Fibroblast of the aortic adventitia (primary cell): ENCODE measurements around the gene MYBPHL. TPM values are rescaled to one million over a fixed set of nuclear protein-coding genes. Genes with fewer than 3 reads are reported as not detected.

ENCODE experiments used
- DNase-seq: peaks from one replicate; pipeline ENCODE4 v3.0.0-alpha.2; 2010; ENCODE audit warnings: low read depth
- H3K4me3 ChIP-seq: 2 replicates; pipeline ENCODE4 v1.5.1; 2011; ENCODE audit warnings: low read depth, mild to moderate bottlenecking, control low read depth, low read length, moderate library complexity
- CTCF ChIP-seq: IDR thresholded peaks from 2 replicates; pipeline ENCODE4 v1.5.1; 2011; ENCODE audit warnings: mild to moderate bottlenecking, low read length, control low read depth, inconsistent platforms; ENCODE audit not compliant: insufficient read depth
- total RNA-seq: library from RNA; depleted of rRNA; stranded (reverse); fragments of >200 nt; gene quantifications from 2 replicates; pipeline ENCODE4 v1.2.3, GENCODE V29; 2012; ENCODE audit warnings: low replicate concordance

Gene MYBPHL
- total RNA-seq, 1 donor, result not detected

DNA sequence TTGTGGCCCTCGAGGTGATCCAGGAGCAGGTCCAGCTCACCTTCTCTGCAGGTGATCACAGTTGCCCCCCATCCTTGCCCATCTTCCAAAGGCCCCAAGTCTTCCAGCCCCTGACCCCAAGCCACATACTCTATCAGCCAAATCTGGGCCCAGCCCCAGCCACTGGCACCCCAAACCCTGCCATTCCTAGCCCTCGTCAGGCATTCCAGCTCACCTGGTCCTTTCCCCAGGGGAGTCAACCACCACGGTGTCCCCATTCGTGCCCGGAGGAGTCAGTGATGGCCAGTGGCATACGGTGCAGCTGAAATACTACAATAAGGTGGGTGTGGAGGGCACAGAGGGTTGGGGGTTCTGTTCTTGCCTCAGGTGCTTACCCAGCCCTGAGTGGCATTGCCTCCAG is 45.2 kb downstream of the MYBPHL start:
- DNase-seq, result no peak
- no peak overlapping the region for H3K4me3 ChIP-seq
- TF ChIP-seq CTCF, result no peak

- no peak overlapping the region for H3K4me3 ChIP-seq
- TF ChIP-seq CTCF, result no peak
- DNase-seq, result no peak
These were observed 45.8 kb downstream of the MYBPHL start for GRCh38 chr1:109261006-109261405.

- TF ChIP-seq CTCF, result no peak
- DNase-seq, result no peak
- no peak overlapping the region for H3K4me3 ChIP-seq
These were observed 46.9 kb downstream of the MYBPHL start for GRCh38 chr1:109259674-109260557.

DNA sequence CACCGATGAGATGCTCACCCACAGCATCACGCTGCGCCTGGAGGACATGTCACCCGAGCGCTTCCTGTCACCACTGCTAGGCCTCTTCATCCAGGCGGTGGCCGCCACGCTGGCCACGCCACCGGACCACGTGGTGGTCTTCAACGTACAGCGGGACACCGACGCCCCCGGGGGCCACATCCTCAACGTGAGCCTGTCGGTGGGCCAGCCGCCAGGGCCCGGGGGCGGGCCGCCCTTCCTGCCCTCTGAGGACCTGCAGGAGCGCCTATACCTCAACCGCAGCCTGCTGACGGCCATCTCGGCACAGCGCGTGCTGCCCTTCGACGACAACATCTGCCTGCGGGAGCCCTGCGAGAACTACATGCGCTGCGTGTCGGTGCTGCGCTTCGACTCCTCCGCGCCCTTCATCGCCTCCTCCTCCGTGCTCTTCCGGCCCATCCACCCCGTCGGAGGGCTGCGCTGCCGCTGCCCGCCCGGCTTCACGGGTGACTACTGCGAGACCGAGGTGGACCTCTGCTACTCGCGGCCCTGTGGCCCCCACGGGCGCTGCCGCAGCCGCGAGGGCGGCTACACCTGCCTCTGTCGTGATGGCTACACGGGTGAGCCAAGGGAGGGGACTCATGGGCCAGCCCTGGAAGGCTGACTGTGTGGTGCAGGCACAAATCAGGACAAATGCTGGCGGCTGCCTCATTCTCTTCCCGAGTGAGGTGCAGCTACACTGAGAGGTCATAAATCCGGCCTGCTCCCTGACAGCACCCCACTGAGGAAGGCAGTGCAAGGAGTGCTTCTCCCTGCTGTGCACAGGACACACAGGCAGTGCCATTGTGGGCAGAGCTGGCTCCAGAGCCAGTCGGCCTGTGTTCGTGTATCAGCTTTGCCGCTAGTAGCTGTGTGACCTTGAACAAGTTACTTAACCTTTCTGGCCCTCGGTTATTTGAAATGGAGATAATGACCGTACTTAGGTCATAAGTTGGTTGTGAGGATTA is 48.0 kb downstream of the MYBPHL start:
- TF ChIP-seq CTCF, result no peak
- no peak overlapping the region for H3K4me3 ChIP-seq
- no peak for DNase-seq

- TF ChIP-seq CTCF, result no peak
- DNase-seq, result no peak
These were observed 49.0 kb downstream of the MYBPHL start for GRCh38 chr1:109257682-109258421.

GRCh38 chr1:109256971-109257681 is 49.7 kb downstream of the MYBPHL start:
- H3K4me3 ChIP-seq, result no peak overlapping the region
- no peak for TF ChIP-seq CTCF
- no peak for DNase-seq

More at GRCh38 chr1:109257682-109258421, 49.0 kb downstream of the MYBPHL start:
- H3K4me3 ChIP-seq, result no peak overlapping the region
